ENCODE data around the gene BCAS3.
A peak's percentile ranks its signal among the peaks of the same experiment; 100 is the strongest.

The BCAS3 gene

DNA sequence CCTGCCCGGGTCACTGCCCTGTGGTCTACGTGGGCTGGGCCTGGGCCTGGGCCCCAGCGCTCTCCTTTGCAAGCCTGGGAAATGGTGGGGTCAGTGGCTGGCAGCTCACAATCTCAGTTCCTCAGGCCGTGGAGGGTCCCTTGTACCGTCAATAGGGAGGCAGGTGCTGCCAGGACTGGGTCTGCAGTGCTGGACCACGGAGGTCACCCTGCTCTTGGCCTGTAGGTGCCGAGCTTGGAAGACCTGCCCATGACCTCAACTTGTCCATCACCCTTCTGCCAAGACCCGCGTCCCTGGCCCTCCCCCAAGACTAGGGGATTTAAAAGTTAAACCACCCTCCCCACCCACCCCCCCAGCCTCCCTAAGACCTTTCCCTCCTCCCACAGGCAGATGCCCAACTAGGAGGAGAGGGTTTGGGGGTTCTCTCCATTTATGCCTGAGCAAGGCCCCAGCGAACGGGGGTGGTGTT is 724.5 kb downstream of the BCAS3 start:
- TF ChIP-seq, protein P1, sequence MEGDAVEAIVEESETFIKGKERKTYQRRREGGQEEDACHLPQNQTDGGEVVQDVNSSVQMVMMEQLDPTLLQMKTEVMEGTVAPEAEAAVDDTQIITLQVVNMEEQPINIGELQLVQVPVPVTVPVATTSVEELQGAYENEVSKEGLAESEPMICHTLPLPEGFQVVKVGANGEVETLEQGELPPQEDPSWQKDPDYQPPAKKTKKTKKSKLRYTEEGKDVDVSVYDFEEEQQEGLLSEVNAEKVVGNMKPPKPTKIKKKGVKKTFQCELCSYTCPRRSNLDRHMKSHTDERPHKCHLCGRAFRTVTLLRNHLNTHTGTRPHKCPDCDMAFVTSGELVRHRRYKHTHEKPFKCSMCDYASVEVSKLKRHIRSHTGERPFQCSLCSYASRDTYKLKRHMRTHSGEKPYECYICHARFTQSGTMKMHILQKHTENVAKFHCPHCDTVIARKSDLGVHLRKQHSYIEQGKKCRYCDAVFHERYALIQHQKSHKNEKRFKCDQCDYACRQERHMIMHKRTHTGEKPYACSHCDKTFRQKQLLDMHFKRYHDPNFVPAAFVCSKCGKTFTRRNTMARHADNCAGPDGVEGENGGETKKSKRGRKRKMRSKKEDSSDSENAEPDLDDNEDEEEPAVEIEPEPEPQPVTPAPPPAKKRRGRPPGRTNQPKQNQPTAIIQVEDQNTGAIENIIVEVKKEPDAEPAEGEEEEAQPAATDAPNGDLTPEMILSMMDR (IDR thresholded peaks at IDR 0.05) = no peak
- H3K27me3 ChIP-seq = peaks cover 0 to 2% of the 10 kb centered on the region in 2 donors
- peaks cover 19 to 40% (median 33%) of the 10 kb centered on the region in 3 donors for H3K36me3 ChIP-seq
- H3K9me3 ChIP-seq = no peaks in the 10 kb centered on the region
- DNase-seq = no peak
- peaks cover 0 to 63% (median 53%) of the 10 kb centered on the region in 4 donors for H3K4me1 ChIP-seq
- H3K4me3 ChIP-seq = peak overlapping the region; percentile 77 to 86
- peak overlapping the region; percentile 98 for H3K27ac ChIP-seq
- intact Hi-C loops (cut with DNase I; ENCODE audit: low total_unique reads) = loop anchor here (5.0 kb wide), 1 partner anchor 500 kb away; no protein-coding TSS in a partner anchor

DNA sequence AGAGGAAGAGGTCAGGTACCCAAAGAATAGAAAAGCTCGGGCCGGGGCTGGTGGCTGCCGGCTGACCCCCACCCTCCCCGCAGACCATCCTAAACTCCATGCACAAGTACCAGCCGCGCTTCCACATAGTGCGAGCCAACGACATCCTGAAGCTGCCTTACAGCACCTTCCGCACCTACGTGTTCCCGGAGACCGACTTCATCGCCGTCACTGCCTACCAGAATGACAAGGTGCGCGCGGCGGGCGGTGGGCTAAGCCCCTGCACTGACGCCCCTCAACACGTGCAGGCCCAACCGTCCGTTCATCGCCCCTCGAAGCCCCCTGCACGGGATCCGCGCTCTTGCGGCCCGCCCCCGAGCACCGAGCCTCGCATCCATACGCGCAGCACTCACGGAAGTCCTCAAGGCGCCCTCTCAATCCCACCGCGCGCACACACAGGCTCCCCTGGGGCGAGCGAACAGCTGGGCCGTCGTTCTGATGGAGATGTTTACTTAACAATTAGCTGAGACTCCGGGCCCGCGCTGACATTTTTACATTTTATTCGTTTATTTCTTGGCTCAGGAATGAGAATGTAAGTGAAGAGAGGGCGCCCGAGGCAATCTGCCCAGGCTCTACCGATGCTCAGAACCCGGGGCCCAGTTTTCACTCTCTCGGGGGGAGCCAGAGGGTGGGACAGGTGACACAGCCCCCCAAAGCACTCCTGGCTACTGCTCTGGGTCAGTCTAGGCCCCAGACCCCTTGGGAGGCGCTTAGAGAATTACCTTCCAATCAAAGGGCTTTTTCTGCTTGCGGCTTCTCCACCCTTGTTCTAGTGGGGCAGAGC is 725.5 kb downstream of the BCAS3 start:
- Histone ChIP-seq H3K36me3 (peaks cover 25 to 50% (median 37%) of the 10 kb centered on the region in 3 donors), H3K9me3 (no peaks in the 10 kb centered on the region), H3K4me1 (peaks cover 0 to 64% (median 51%) of the 10 kb centered on the region in 4 donors), H3K27ac (peak overlapping the region; percentile 98), H3K4me3 (peak overlapping the region; percentile 77 to 86), H3K27me3 (peaks cover 0 to 2% of the 10 kb centered on the region in 2 donors)
- peak in 1 of 2 donors; percentile 79 for DNase-seq
- TF ChIP-seq, protein P1 (IDR thresholded peaks at IDR 0.05) = no peak
- intact Hi-C loops (cut with DNase I; ENCODE audit: low total_unique reads) = loop anchor here (5.0 kb wide), 1 partner anchor 501 kb away; no protein-coding TSS in a partner anchor

DNA sequence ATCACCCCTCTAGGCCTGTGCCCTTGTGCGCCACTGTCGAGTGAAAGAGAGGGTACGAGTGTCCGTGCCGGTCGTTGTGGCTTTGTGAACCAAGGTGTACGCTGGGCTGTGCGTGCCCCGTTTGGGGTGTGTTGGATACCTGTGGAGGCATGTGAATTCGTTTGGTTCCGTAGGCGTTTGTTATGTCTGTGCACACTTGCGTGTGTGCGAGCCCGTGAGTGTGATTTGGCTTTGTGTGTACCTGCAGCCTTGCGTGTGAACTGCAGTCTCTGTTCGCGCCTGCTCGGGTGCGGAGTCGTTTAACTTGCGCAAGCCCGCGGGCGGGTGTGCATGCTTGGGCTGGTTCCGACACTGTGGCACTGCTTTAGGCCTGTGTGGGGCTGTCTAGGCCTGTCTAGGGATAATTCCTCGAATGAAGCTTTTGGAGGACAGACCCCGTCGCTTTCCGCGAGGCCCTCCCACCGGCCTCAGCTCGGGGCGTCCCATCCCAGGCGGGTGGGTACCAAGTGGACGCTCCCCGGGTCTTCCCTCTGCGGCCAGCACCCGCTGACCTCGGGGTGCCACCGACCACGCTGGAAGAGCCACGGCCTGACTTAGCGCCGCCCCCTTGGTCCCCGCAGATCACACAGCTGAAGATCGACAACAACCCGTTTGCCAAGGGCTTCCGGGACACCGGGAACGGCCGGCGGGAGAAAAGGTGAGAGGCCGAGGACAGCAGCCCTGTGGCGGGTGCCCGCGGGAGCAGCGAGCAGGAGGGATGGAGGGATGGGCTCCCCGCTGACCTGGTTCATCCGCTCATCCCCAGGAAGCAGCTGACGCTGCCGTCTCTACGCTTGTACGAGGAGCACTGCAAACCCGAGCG is 726.4 kb downstream of the BCAS3 start:
- intact Hi-C loops (cut with DNase I; ENCODE audit: low total_unique reads) = loop anchor here (5.0 kb wide), 1 partner anchor 502 kb away; no protein-coding TSS in a partner anchor
- H3K4me1 ChIP-seq = peaks cover 0 to 72% (median 55%) of the 10 kb centered on the region in 4 donors
- H3K36me3 ChIP-seq = peaks cover 28 to 53% (median 44%) of the 10 kb centered on the region in 3 donors
- peak in 1 of 2 donors; percentile 71 for DNase-seq
- H3K9me3 ChIP-seq = no peaks in the 10 kb centered on the region
- peaks cover 0 to 2% of the 10 kb centered on the region in 2 donors for H3K27me3 ChIP-seq
- peak overlapping the region; percentile 77 to 86 for H3K4me3 ChIP-seq
- peak overlapping the region; percentile 98 for H3K27ac ChIP-seq
- TF ChIP-seq, protein P1 (IDR thresholded peaks at IDR 0.05) = no peak

DNA sequence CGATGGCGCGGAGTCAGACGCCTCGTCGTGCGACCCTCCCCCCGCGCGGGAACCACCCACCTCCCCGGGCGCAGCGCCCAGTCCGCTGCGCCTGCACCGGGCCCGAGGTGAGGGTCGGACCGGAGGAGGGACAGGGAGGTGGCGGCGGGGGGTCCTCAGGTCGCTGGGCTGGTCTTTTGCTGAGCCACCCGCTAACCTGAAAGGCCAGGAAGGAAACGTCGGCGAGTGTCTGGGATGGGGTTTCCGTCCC is 726.9 kb downstream of the BCAS3 start:
- no peaks in the 10 kb centered on the region for H3K9me3 ChIP-seq
- peak overlapping the region; percentile 77 to 86 for H3K4me3 ChIP-seq
- no peak for DNase-seq
- H3K27me3 ChIP-seq = peaks cover 0 to 2% of the 10 kb centered on the region in 2 donors
- TF ChIP-seq, protein P1 (IDR thresholded peaks at IDR 0.05) = no peak
- intact Hi-C loops (cut with DNase I; ENCODE audit: low total_unique reads) = loop anchor here (5.0 kb wide), 1 partner anchor 502 kb away; no protein-coding TSS in a partner anchor
- H3K4me1 ChIP-seq = peaks cover 0 to 75% (median 56%) of the 10 kb centered on the region in 4 donors
- H3K27ac ChIP-seq = peak overlapping the region; percentile 98
- peaks cover 28 to 53% (median 44%) of the 10 kb centered on the region in 3 donors for H3K36me3 ChIP-seq

DNA sequence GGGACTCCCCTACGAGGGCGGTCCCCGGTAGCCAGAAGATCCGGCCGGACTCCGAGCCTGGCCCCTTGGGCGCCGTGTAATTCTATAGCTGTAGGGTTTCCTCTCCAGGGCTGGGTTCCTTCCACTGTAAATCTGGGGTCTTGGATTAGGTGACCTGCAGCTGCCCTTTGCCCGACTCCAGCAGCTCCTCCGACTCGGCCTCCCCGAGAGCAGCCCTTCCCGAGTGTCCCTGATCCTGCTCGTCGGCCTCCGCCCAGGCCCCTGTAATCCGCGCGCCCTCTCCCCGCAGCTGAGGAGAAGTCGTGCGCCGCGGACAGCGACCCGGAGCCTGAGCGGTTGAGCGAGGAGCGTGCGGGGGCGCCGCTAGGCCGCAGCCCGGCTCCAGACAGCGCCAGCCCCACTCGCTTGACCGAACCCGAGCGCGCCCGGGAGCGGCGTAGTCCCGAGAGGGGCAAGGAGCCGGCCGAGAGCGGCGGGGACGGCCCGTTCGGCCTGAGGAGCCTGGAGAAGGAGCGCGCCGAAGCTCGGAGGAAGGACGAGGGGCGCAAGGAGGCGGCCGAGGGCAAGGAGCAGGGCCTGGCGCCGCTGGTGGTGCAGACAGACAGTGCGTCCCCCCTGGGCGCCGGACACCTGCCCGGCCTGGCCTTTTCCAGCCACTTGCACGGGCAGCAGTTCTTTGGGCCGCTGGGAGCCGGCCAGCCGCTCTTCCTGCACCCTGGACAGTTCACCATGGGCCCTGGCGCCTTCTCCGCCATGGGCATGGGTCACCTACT is 727.4 kb downstream of the BCAS3 start:
- peak in 1 of 2 donors; percentile 70 for DNase-seq
- Histone ChIP-seq H3K27ac (peak overlapping the region; percentile 98), H3K36me3 (peaks cover 28 to 53% (median 44%) of the 10 kb centered on the region in 3 donors), H3K4me1 (peaks cover 0 to 80% (median 61%) of the 10 kb centered on the region in 4 donors), H3K27me3 (peaks cover 0 to 2% of the 10 kb centered on the region in 2 donors), H3K9me3 (no peaks in the 10 kb centered on the region), H3K4me3 (peak overlapping the region; percentile 77 to 86)
- intact Hi-C loops (cut with DNase I; ENCODE audit: low total_unique reads) = loop anchor here (5.0 kb wide), 2 partner anchors 403 to 503 kb away; no protein-coding TSS in a partner anchor
- TF ChIP-seq, protein P1 (IDR thresholded peaks at IDR 0.05) = no peak

All from tibial artery (tissue), 4 donors.